Peyer's patch (tissue), 4 donors: ENCODE measurements around the gene ELP5. TPM values are rescaled to one million over a fixed set of nuclear protein-coding genes. Genes with fewer than 3 reads are reported as not detected.

Experiments used
- DNase-seq, 3 donors: peaks; one replicate each; pipeline ENCODE4 v3.0.0-alpha.2; 2017 to 2019
- H3K27ac ChIP-seq, 4 donors: fragments of 200-600 bp; sonication (generic); one replicate each; pipeline ENCODE4 v1.5.1; 2016 to 2019
- H3K27me3 ChIP-seq, 2 donors: fragments of 200-600 bp; sonication (generic); one replicate each; pipeline ENCODE4 v1.5.1; 2019
- H3K36me3 ChIP-seq, 3 donors: fragments of 200-600 bp; sonication (generic); one replicate each; pipeline ENCODE4 v1.5.1; 2016 to 2019
- H3K4me1 ChIP-seq, 4 donors: fragments of 200-600 bp; sonication (generic); one replicate each; pipeline ENCODE4 v1.5.1; 2016 to 2019
- H3K4me3 ChIP-seq, 4 donors: fragments of 200-600 bp; sonication (generic); 1 replicate in 3 of 4; 2 replicates in 1 of 4; pipeline ENCODE4 v1.5.1; 2016 to 2019; ENCODE audit warnings: mild to moderate bottlenecking in 1 of 4
- H3K9me3 ChIP-seq, 4 donors: fragments of 200-600 bp; sonication (generic); one replicate each; pipeline ENCODE4 v1.5.1; 2016 to 2019; ENCODE audit warnings: mild to moderate bottlenecking in 1 of 4
- POLR2A ChIP-seq, 2 donors: fragments of 450-650 bp; IDR thresholded peaks; one replicate each; pipeline ENCODE4 v1.5.1; 2017; ENCODE audit warnings: antibody characterized with exemption in 2 of 2, mild to moderate bottlenecking in 2 of 2, moderate library complexity in 2 of 2
- total RNA-seq, 4 donors: library from RNA; depleted of rRNA; stranded (reverse); fragments of >200 nt; gene quantifications; one replicate each; pipeline ENCODE4 v1.1.0, GENCODE V29; 2016
- TF ChIP-seq, protein P1 (sequence below), 6 experiments: fragments of 450-650 bp in 4 of 6; fragments of 200-600 bp in 2 of 6; sonication (generic) in 1 of 6; IDR thresholded peaks; one replicate each; pipeline ENCODE4 v1.5.1; 2017 to 2019; ENCODE audit warnings: antibody characterized with exemption in 6 of 6, mild to moderate bottlenecking in 3 of 6, moderate library complexity in 1 of 6

Gene ELP5, protein sequence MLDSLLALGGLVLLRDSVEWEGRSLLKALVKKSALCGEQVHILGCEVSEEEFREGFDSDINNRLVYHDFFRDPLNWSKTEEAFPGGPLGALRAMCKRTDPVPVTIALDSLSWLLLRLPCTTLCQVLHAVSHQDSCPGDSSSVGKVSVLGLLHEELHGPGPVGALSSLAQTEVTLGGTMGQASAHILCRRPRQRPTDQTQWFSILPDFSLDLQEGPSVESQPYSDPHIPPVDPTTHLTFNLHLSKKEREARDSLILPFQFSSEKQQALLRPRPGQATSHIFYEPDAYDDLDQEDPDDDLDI
- 10 to 100 TPM; 15.1 to 75.1 (median 29.0) TPM for total RNA-seq

DNA sequence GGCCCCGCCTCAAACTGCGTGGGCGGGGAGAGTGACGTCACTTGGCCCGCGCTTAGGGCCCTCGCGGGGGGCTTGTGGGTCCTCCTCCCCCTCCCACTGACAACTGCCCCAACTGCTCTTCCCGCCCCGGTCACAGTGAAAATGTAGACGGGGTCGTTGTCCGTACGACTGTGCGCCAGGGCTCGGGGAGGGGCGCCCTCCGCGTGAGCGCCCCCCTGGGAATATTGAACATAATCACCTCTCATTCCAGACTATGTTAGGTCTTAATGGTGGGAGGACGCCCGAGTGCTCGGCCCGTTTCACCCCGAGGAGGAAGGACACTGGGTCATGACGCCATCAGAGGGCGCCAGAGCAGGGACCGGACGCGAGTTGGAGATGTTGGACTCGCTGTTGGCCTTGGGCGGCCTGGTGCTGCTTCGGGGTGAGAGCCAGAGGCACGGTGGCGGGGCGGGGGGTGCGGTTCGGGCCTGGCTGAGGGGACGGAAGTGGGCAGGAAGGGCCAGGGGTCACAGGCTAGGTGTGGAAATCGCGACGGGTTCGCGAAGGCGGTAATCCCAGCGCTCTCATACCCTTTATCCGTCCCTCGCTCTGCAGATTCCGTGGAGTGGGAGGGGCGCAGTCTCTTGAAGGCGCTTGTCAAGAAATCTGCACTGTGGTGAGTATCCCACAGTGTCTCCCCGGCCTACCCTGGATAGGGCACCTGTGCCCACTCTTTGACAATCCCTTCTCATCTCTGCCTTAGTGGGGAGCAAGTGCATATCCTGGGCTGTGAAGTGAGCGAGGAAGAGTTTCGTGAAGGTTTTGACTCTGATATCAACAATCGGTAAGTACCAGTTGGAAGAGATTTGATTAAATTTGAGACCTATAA, at the start of gene ELP5:
TSS of gene ELP5 (plus strand) at position 40 of the 868 bp plus-strand sequence. CDS start at position 376, 336 bp downstream.
- Histone ChIP-seq H3K27me3 (no peaks in the 10 kb centered on the region), H3K4me1 (peaks cover 0 to 37% (median 16%) of the 10 kb centered on the region in 4 donors), H3K27ac (peak within 1 kb of the TSS; percentile 98 to 100 (median 98)), H3K36me3 (peaks cover 0 to 30% (median 0%) of the 10 kb centered on the region in 3 donors), H3K4me3 (peak within 1 kb of the TSS; percentile 82 to 100 (median 88)), H3K9me3 (no peaks in the 10 kb centered on the region)
- peak; percentile 93 to 98 (median 97) for DNase-seq
- TF ChIP-seq, protein P1, sequence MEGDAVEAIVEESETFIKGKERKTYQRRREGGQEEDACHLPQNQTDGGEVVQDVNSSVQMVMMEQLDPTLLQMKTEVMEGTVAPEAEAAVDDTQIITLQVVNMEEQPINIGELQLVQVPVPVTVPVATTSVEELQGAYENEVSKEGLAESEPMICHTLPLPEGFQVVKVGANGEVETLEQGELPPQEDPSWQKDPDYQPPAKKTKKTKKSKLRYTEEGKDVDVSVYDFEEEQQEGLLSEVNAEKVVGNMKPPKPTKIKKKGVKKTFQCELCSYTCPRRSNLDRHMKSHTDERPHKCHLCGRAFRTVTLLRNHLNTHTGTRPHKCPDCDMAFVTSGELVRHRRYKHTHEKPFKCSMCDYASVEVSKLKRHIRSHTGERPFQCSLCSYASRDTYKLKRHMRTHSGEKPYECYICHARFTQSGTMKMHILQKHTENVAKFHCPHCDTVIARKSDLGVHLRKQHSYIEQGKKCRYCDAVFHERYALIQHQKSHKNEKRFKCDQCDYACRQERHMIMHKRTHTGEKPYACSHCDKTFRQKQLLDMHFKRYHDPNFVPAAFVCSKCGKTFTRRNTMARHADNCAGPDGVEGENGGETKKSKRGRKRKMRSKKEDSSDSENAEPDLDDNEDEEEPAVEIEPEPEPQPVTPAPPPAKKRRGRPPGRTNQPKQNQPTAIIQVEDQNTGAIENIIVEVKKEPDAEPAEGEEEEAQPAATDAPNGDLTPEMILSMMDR (IDR thresholded peaks at IDR 0.05) = peak in 5 of 6 experiments; percentile 22 to 54 (median 37)
- TF ChIP-seq POLR2A (IDR thresholded peaks at IDR 0.05) = peak; percentile 66 to 77

DNA sequence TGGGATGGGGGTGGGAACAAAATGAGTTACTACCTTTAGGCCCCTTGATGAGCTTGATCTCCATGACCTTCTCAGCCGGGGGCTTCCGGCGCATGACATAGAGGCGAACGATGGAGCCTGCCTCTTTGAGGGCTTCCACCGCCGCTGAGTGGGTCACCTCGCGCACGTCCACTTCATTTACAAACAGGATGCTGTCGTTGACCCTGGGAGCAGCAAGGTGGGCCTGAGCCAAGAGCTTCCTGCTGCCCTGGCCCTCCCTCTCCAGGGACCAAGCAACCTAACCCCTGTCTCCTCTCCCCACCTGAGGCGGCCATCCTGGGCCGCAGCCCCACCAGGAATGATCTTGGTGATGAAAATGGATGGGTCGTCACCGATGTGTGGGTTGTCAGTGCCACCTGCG, 48.6 kb upstream of the ELP5 start:
- Histone ChIP-seq H3K27me3 (no peaks in the 10 kb centered on the region), H3K27ac (no peak overlapping the region), H3K4me3 (no peak overlapping the region), H3K36me3 (peaks cover 0 to 10% (median 0%) of the 10 kb centered on the region in 3 donors), H3K4me1 (peaks cover 0 to 6% (median 1%) of the 10 kb centered on the region in 4 donors), H3K9me3 (no peaks in the 10 kb centered on the region)
- DNase-seq = no peak
- TF ChIP-seq, protein P1 (IDR thresholded peaks at IDR 0.05) = no peak
- no peak for TF ChIP-seq POLR2A (IDR thresholded peaks at IDR 0.05)

DNA sequence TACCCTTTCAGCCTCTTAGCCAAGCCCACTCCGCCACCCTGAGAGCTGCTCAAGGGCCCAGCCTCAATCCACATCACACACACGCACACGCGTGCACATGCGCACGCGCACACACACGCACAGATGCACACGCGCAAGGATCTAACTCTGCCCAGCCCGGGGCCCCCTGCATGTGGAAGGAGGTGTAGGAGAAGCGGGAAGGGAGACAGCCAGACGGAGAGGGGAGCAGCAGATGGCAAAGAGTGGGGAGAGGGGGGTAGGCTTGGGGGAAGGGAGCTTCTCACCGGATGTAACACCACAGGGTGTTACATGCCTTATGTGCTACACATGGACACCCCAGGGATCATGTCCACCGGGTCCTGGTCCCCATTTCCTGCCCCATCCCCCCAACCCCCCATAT, 47.7 kb upstream of the ELP5 start:
- no peaks in the 10 kb centered on the region for H3K9me3 ChIP-seq
- peaks cover 0 to 10% (median 0%) of the 10 kb centered on the region in 3 donors for H3K36me3 ChIP-seq
- H3K27ac ChIP-seq = peak overlapping the region; percentile 15 to 72 (median 58)
- TF ChIP-seq, protein P1 (IDR thresholded peaks at IDR 0.05) = no peak
- no peak for TF ChIP-seq POLR2A (IDR thresholded peaks at IDR 0.05)
- H3K27me3 ChIP-seq = no peaks in the 10 kb centered on the region
- H3K4me1 ChIP-seq = peaks cover 0 to 6% (median 1%) of the 10 kb centered on the region in 4 donors
- peak overlapping the region; percentile 32 to 52 (median 50) for H3K4me3 ChIP-seq
- DNase-seq = no peak

GRCh38 chr17:7204828-7205461, 47.1 kb upstream of the ELP5 start:
- Histone ChIP-seq H3K36me3 (peaks cover 0 to 10% (median 0%) of the 10 kb centered on the region in 3 donors), H3K27ac (peak overlapping the region; percentile 15 to 72 (median 58)), H3K4me3 (peak overlapping the region; percentile 32 to 52 (median 50)), H3K4me1 (peaks cover 0 to 6% (median 1%) of the 10 kb centered on the region in 4 donors), H3K27me3 (no peaks in the 10 kb centered on the region), H3K9me3 (no peaks in the 10 kb centered on the region)
- DNase-seq = peak; percentile 80 to 96 (median 90)
- no peak for TF ChIP-seq POLR2A (IDR thresholded peaks at IDR 0.05)
- TF ChIP-seq, protein P1 (IDR thresholded peaks at IDR 0.05) = no peak

DNA sequence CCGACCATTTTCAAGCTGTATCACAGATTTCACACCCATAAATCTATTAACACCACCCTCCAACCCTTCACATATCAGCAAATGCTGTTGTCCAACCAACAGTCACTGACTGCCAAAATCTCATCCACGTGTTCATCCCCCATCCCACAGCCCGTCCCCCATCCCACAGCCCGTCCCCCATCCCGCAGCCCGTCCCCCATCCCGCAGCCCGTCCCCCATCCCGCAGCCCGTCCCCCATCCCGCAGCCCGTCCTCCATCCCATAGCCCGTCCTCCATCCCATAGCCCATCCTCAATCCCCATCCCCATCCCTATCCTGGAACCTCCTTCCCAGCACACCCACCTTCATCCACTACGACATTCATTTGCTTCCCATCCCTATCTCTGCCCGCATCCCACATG, 46.5 kb upstream of the ELP5 start:
- TF ChIP-seq, protein P1 (IDR thresholded peaks at IDR 0.05) = no peak
- no peak for TF ChIP-seq POLR2A (IDR thresholded peaks at IDR 0.05)
- no peaks in the 10 kb centered on the region for H3K27me3 ChIP-seq
- no peaks in the 10 kb centered on the region for H3K9me3 ChIP-seq
- H3K36me3 ChIP-seq = peaks cover 0 to 10% (median 0%) of the 10 kb centered on the region in 3 donors
- DNase-seq = no peak
- peaks cover 0 to 6% (median 1%) of the 10 kb centered on the region in 4 donors for H3K4me1 ChIP-seq
- H3K27ac ChIP-seq = peak overlapping the region; percentile 15 to 72 (median 58)
- H3K4me3 ChIP-seq = peak overlapping the region; percentile 32 to 52 (median 50)
